HepG2 (cell line): Measurements from ENCODE around the gene TCF12. TPM values are rescaled to one million over a fixed set of nuclear protein-coding genes. Genes with fewer than 3 reads are reported as not detected.

Experiments
- ATAC-seq: fragments of 200-7000 bp; cut with Tn5 transposase; 3 replicates; pipeline ENCODE4 v1.9.1; 2020; ENCODE audit warnings: mild to moderate bottlenecking, moderate library complexity
- BruUV-seq: library from RNA; stranded (reverse); fragments of 400-500 nt; replicated peaks from 2 replicates; lab custom pipeline; 2021; lab: Mats Ljungman, UMichigan
- CTCF ChIA-PET: fragments of 300-600 bp; formaldehyde crosslinking; extraction: SDS; loops from one replicate; lab custom pipeline; 2021; ENCODE audit warnings: low total read pairs, inconsistent platforms, low intra/inter-chr PET ratio; lab: Yijun Ruan, JAX
- POLR2A ChIA-PET: fragments of 350-600 bp; sonication (Branson Sonifier 250); formaldehyde crosslinking; loops from one replicate; lab custom pipeline; 2020; ENCODE audit warnings: antibody characterized with exemption, inconsistent platforms; lab: Yijun Ruan, JAX
- DNase-seq: peaks from one replicate; pipeline ENCODE4 v3.0.0-alpha.2; 2015; ENCODE audit warnings: low spot score
- FAIRE-seq: peaks from 3 replicates; lab custom pipeline; 2011; peaks lifted over from hg19 to GRCh38; lab: Jason Lieb, UNC
- H2AFZ ChIP-seq: one replicate; pipeline ENCODE4 v1.6.1; 2011; ENCODE audit warnings: low read length, inconsistent platforms
- H3K27ac ChIP-seq: fragments of 300-600 bp; 3 replicates; pipeline ENCODE4 v1.8.0; 2011; ENCODE audit warnings: mixed run types, mild to moderate bottlenecking, mixed read lengths, low read length, inconsistent platforms; ENCODE audit not compliant: insufficient read depth; ENCODE audit errors: extremely low read length
- H3K27me3 ChIP-seq, 2 experiments: fragments of 200-600 bp in 1 of 2; 2 replicates in 1 of 2; 3 replicates in 1 of 2; pipeline versions ENCODE4 v1.6.0 to v1.8.0; 2011; ENCODE audit warnings: low read length in 2 of 2, mild to moderate bottlenecking in 2 of 2, moderate library complexity in 2 of 2, inconsistent platforms in 1 of 2; ENCODE audit not compliant: insufficient read depth in 2 of 2, control insufficient read depth in 1 of 2
- H3K36me3 ChIP-seq, 2 experiments: fragments of 200-600 bp in 1 of 2; replicated peaks in 1 of 2; 2 replicates in 1 of 2; 3 replicates in 1 of 2; pipeline versions ENCODE4 v1.5.1 to v1.8.0; 2011; ENCODE audit warnings: low read length in 2 of 2, inconsistent platforms in 1 of 2; ENCODE audit not compliant: insufficient read depth in 2 of 2, control insufficient read depth in 1 of 2
- H3K4me1 ChIP-seq: 2 replicates; pipeline ENCODE4 v1.5.1; 2012; ENCODE audit warnings: low read length, inconsistent platforms; ENCODE audit not compliant: insufficient read depth
- H3K4me2 ChIP-seq: 2 replicates; pipeline ENCODE4 v1.6.0; 2011; ENCODE audit warnings: low read depth, low read length, inconsistent platforms
- H3K4me3 ChIP-seq, 3 experiments: fragments of 200-600 bp in 1 of 3; sonication (generic), shearing (Covaris generic) in 1 of 3; replicated peaks in 1 of 3; 2 replicates each; pipeline ENCODE4 v1.5.1; 2011 to 2016; ENCODE audit warnings: low read length in 3 of 3, inconsistent platforms in 2 of 3, low read depth in 2 of 3, mild to moderate bottlenecking in 2 of 3, control low read depth in 1 of 3, mixed read lengths in 1 of 3; ENCODE audit not compliant: insufficient read depth in 1 of 3
- H3K79me2 ChIP-seq: one replicate; pipeline ENCODE4 v1.6.1; 2011; ENCODE audit warnings: low read length, inconsistent platforms; ENCODE audit not compliant: insufficient read depth
- H3K9ac ChIP-seq: 2 replicates; pipeline ENCODE4 v1.6.0; 2011; ENCODE audit warnings: mild to moderate bottlenecking, low read depth, low read length, inconsistent platforms; ENCODE audit not compliant: insufficient read depth
- H3K9me3 ChIP-seq: 2 replicates; pipeline ENCODE4 v1.5.1; 2012; ENCODE audit warnings: mild to moderate bottlenecking, low read length
- H4K20me1 ChIP-seq: 2 replicates; pipeline ENCODE4 v1.6.0; 2011; ENCODE audit warnings: inconsistent platforms, mild to moderate bottlenecking, low read length, moderate library complexity; ENCODE audit not compliant: insufficient read depth
- AKAP8 ChIP-seq: sonication (generic); formaldehyde crosslinking; IDR thresholded peaks from 2 replicates; pipeline ENCODE4 v1.5.1; 2020; ENCODE audit warnings: mild to moderate bottlenecking, missing genetic modification reagents
- CEBPG ChIP-seq: IDR thresholded peaks from 2 replicates; pipeline ENCODE4 v1.6.1; 2016
- GZF1 ChIP-seq: sonication (generic); formaldehyde crosslinking; IDR thresholded peaks from 2 replicates; pipeline ENCODE4 v1.5.1; 2020; ENCODE audit warnings: mild to moderate bottlenecking, missing genetic modification reagents
- HES4 ChIP-seq: sonication (generic); formaldehyde crosslinking; IDR thresholded peaks from 2 replicates; pipeline ENCODE4 v1.9.0; 2021; ENCODE audit warnings: mild to moderate bottlenecking, missing genetic modification reagents, borderline replicate concordance
- IRX3 ChIP-seq: sonication (generic); formaldehyde crosslinking; IDR thresholded peaks from 2 replicates; pipeline ENCODE4 v1.8.1; 2023; ENCODE audit warnings: mild to moderate bottlenecking, low read depth, missing genetic modification reagents, borderline replicate concordance
- MAFK ChIP-seq, 2 experiments: IDR thresholded peaks in 1 of 2; conservative IDR thresholded peaks in 1 of 2; 2 replicates each; pipeline ENCODE4 v1.6.1; 2011; ENCODE audit warnings: improper control_type of control experiment in 2 of 2, low read length in 2 of 2
- ZNF230 ChIP-seq: sonication (generic); formaldehyde crosslinking; IDR thresholded peaks from 2 replicates; pipeline ENCODE4 v1.4.0; 2020; ENCODE audit warnings: mild to moderate bottlenecking, missing genetic modification reagents
- ZNF251 ChIP-seq: sonication (generic); formaldehyde crosslinking; IDR thresholded peaks from 2 replicates; pipeline ENCODE4 v1.9.0; 2021; ENCODE audit warnings: mild to moderate bottlenecking, missing genetic modification reagents
- ZNF354B ChIP-seq: sonication (generic); formaldehyde crosslinking; IDR thresholded peaks from 2 replicates; pipeline ENCODE4 v1.8.0; 2022; ENCODE audit warnings: mild to moderate bottlenecking, missing genetic modification reagents
- ZNF644 ChIP-seq: IDR thresholded peaks from 2 replicates; pipeline ENCODE4 v1.6.1; 2016; ENCODE audit warnings: low read depth
- ZNF749 ChIP-seq: sonication (generic); formaldehyde crosslinking; IDR thresholded peaks from 2 replicates; pipeline ENCODE4 v1.8.0; 2022; ENCODE audit warnings: mild to moderate bottlenecking, missing genetic modification reagents, moderate library complexity, borderline replicate concordance
- WGBS: methylation state at CpG from one replicate; pipeline ENCODE4 v1.1.6; 2017; ENCODE audit warnings: low lambda C conversion rate; 5-methylcytosine and 5-hydroxymethylcytosine counted together
- in situ Hi-C: cut with HindIII; loops from 2 replicates; pipeline ENCODE4 v1.10.0; 2017; ENCODE audit warnings: low pct_unique_long_range_greater_than_20kb; ENCODE audit not compliant: extremely low pct_ligation_motif_present
- intact Hi-C: fragments of 100-400 bp; cut with micrococcal nuclease; formaldehyde crosslinking; loops from one replicate; pipeline ENCODE4 v1.10.0; 2022; ENCODE audit not compliant: unreplicated experiment
- polyA plus RNA-seq, 8 experiments: library from polyadenylated mRNA; depleted of rRNA in 3 of 8; stranded (reverse) in 7 of 8; unstranded in 1 of 8; fragments of >200 nt; fragmentation: Illumina TruSeq in 4 of 8; extraction: Trizol in 4 of 8; gene quantifications; 2 replicates each; pipeline versions ENCODE4 v1.2.1 to v1.2.3, GENCODE V29; 2011 to 2016; ENCODE audit warnings: low read depth in 4 of 8, missing spikeins in 1 of 8, mixed read lengths in 1 of 8; ENCODE audit not compliant: insufficient read depth in 1 of 8
- total RNA-seq, 5 experiments: library from RNA; depleted of rRNA; stranded (reverse); fragments of >200 nt; fragmentation: Illumina TruSeq; extraction: Trizol; gene quantifications; 2 replicates each; pipeline ENCODE4 v1.2.3, GENCODE V29; 2016; ENCODE audit warnings: low read depth in 1 of 5
- TF ChIP-seq, protein P1 (sequence below): sonication (generic); formaldehyde crosslinking; IDR thresholded peaks from 2 replicates; pipeline ENCODE4 v1.4.0; 2020; ENCODE audit warnings: missing genetic modification reagents, borderline replicate concordance

The TCF12 gene
- total and polyA plus RNA-seq, 2 of the 13 experiments (the other 11 are each of a cell fraction or from before 2014, with no cell fraction given): 48.6 to 51.1 TPM

DNA sequence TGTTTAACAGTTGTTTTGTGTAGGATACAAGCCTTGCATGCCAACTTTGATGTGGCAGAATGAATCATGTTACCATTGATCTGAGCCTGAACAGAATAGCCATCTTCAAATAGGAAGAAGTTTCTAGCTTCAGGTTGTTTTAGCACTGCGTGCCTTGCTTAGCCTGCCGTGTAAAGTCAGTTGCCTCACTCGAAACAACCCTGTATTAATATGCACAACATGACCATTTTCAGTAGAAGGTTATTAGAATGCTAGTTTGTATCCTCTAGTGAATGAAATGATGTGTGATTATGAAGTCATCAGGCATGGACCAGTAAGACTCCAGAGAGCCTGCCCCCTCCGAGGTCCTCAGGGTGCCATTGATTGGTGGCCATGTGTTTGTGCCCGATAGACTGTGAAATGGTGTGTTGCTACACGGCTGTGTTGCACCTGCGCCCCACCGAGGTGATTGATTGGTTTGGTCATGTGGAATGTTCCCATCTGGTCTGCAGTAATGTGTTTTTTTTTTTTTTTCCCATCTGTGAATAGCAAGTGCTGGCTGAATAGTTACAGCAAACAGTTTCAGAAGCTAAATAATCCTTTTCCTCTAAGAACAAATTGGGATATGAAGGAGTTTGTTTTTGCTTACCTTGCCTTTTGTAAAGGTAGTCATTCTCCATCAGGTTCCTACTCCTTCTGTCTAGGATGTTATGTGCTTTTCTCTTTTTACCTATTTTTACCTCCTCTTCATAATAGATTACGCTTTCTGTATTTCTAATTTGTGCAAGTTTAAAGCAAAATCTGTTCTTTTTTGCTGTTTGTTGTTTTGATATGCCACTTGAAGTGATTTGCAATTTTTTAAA, 214.9 kb downstream of the TCF12 start:
- no peaks in the 10 kb centered on the region for H3K4me1 ChIP-seq
- intact Hi-C loops (loop anchor here (10.0 kb wide), 1 partner anchor 209 kb away; no protein-coding TSS in a partner anchor), in situ Hi-C loops (no loop called here)
- H3K36me3 ChIP-seq: no peaks in the 10 kb centered on the region; a peak in 1 of 5 replicates
- ATAC-seq (no peak), DNase-seq (no peak), FAIRE-seq (no peak)
- BruUV-seq: no TSS peak
- H3K79me2 ChIP-seq: peaks cover 2% of the 10 kb centered on the region
- H2AFZ ChIP-seq: no peak overlapping the region
- no peak overlapping the region for H3K4me2 ChIP-seq
- WGBS: 97% methylated on average over 9 of the region's 9 CpGs
- H3K9me3 ChIP-seq: no peaks in the 10 kb centered on the region
- H3K27ac ChIP-seq: no peak overlapping the region
- no peaks in the 10 kb centered on the region for H3K27me3 ChIP-seq
- no peaks in the 10 kb centered on the region for H4K20me1 ChIP-seq
- ChIA-PET CTCF (no interaction called here), POLR2A (no interaction called here)
- no peak overlapping the region for H3K9ac ChIP-seq
- TF ChIP-seq CEBPG (CRISPR knock-in tag) (no peak), ZNF251 (CRISPR knock-in tag) (no peak), HES4 (CRISPR knock-in tag) (no peak), ZNF230 (no peak), AKAP8 (CRISPR knock-in tag) (no peak), MAFK (conservative IDR thresholded peaks at IDR 0.05 in 1 of 2, IDR thresholded peaks at IDR 0.05 in 1 of 2; ENCODE audit: low read length in 2 of 2) (peak; percentile 54 to 72; a peak in 3 of 4 replicates), GZF1 (CRISPR knock-in tag) (no peak)
- H3K4me3 ChIP-seq: no peak overlapping the region

DNA sequence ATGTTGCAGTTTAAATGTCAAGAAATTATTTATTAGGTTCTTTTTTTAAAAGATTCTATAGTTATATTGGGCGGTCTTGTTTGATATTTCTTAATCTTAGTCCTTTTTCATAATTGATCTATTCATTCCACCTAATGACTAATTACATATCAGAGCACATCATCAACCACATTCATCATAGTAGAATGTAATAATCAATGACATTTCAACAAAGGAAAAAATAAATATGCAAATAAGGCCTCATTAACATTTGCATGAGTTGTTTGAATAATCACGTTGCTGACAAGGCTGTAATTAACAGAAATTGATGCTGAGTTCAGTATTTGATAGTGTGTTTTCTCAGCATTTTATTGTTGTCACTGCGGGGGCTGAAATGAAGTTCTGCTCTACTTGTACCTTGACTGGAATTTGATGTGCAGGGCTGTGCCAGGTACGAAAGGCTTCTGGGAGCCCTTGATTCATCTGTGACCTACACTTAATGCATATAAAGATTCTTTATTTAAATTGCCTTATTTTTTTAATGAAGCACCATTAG, 215.7 kb downstream of the TCF12 start:
- no peak for ATAC-seq
- H3K27ac ChIP-seq: no peak overlapping the region
- no peak for FAIRE-seq
- no peaks in the 10 kb centered on the region for H3K9me3 ChIP-seq
- H3K79me2 ChIP-seq: peaks cover 2% of the 10 kb centered on the region
- H4K20me1 ChIP-seq: no peaks in the 10 kb centered on the region
- no peak overlapping the region for H2AFZ ChIP-seq
- H3K36me3 ChIP-seq: no peaks in the 10 kb centered on the region; a peak in 1 of 5 replicates
- H3K4me3 ChIP-seq: no peak overlapping the region
- no peak overlapping the region for H3K9ac ChIP-seq
- intact Hi-C loops (loop anchor here (10.0 kb wide), 1 partner anchor 209 kb away; no protein-coding TSS in a partner anchor), in situ Hi-C loops (no loop called here)
- TF ChIP-seq, protein P1, sequence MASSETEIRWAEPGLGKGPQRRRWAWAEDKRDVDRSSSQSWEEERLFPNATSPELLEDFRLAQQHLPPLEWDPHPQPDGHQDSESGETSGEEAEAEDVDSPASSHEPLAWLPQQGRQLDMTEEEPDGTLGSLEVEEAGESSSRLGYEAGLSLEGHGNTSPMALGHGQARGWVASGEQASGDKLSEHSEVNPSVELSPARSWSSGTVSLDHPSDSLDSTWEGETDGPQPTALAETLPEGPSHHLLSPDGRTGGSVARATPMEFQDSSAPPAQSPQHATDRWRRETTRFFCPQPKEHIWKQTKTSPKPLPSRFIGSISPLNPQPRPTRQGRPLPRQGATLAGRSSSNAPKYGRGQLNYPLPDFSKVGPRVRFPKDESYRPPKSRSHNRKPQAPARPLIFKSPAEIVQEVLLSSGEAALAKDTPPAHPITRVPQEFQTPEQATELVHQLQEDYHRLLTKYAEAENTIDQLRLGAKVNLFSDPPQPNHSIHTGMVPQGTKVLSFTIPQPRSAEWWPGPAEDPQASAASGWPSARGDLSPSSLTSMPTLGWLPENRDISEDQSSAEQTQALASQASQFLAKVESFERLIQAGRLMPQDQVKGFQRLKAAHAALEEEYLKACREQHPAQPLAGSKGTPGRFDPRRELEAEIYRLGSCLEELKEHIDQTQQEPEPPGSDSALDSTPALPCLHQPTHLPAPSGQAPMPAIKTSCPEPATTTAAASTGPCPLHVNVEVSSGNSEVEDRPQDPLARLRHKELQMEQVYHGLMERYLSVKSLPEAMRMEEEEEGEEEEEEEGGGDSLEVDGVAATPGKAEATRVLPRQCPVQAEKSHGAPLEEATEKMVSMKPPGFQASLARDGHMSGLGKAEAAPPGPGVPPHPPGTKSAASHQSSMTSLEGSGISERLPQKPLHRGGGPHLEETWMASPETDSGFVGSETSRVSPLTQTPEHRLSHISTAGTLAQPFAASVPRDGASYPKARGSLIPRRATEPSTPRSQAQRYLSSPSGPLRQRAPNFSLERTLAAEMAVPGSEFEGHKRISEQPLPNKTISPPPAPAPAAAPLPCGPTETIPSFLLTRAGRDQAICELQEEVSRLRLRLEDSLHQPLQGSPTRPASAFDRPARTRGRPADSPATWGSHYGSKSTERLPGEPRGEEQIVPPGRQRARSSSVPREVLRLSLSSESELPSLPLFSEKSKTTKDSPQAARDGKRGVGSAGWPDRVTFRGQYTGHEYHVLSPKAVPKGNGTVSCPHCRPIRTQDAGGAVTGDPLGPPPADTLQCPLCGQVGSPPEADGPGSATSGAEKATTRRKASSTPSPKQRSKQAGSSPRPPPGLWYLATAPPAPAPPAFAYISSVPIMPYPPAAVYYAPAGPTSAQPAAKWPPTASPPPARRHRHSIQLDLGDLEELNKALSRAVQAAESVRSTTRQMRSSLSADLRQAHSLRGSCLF (CRISPR knock-in tag): no peak
- TF ChIP-seq ZNF749 (CRISPR knock-in tag) (no peak), ZNF230 (no peak), ZNF354B (CRISPR knock-in tag) (no peak), IRX3 (no peak), ZNF644 (CRISPR knock-in tag) (no peak)
- H3K4me1 ChIP-seq: no peaks in the 10 kb centered on the region
- ChIA-PET CTCF (no interaction called here), POLR2A (no interaction called here)
- H3K27me3 ChIP-seq: no peaks in the 10 kb centered on the region
- DNase-seq: no peak
- no TSS peak for BruUV-seq
- 96% methylated on average over 4 of the region's 4 CpGs for WGBS
- H3K4me2 ChIP-seq: no peak overlapping the region
